GM19035 (cell line): ENCODE results near the gene ZNF576.
"Not testable (repeated sequence)": the region's sequence is repeated elsewhere in the genome, so short reads cannot be mapped to it uniquely, and the experiment has no call there.

Experiments
- ATAC-seq: cut with Tn5 transposase; IDR thresholded peaks from one replicate; pipeline ENCODE4 v1.9.1; 2021; ENCODE audit not compliant: unreplicated experiment

Gene ZNF576

DNA sequence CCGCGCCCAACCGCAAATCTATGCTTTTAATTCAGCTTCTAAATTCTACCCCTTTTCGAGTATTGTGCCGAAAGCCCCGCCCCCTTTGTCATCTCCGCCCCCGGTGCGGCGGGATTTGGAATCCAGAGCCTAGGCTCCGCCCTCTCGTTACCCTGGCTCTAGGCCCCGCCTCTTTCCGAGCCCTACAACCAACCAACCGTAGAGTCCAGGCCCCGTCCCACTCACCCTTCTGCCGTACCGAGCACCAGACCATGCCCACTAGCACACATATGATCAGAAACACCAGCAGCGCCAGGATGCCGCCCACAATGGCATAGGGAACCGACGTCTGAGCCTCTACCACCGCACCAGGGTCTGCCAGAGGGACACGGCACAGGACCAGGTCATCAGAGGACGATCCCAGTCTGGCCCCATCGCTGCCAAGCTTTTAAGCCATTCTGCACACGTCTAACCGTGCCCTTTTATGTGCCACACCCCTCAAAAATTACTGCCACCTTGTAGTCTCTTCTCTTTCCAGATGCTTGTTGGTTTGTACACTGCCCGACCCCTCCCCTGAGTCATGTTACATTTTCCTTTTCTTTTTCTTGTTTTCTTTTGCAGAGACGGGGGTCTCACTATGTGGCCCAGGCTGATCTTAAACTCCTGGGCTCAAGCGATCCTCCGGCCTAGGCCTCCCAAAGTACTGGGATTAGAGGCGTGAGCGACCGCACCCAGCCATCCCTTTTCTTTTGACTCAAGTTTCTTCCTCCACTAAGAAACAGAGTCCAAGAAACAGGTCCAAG lies 27.7 kb downstream of the ZNF576 start:
- ATAC-seq = no peak

DNA sequence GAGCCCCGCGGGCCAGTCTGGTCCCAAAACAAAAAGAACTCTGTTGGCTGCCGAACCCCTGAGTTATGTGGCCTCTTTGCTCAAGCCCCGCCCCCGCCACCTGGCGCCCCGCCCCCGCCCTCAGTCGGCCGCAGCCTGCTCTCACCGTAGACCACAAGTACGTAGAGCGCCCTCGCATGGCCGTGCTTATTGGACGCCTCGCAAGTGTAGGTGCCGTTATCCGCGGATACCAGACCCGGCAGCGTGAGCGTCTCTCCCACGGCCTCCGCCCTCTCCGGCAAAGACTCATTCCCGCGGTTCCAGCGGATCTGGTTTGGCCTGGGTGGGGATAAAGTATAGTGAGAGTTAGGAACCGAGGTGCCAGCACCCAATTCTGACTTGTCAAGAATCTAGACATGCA lies 28.5 kb downstream of the ZNF576 start:
- no peak for ATAC-seq

DNA sequence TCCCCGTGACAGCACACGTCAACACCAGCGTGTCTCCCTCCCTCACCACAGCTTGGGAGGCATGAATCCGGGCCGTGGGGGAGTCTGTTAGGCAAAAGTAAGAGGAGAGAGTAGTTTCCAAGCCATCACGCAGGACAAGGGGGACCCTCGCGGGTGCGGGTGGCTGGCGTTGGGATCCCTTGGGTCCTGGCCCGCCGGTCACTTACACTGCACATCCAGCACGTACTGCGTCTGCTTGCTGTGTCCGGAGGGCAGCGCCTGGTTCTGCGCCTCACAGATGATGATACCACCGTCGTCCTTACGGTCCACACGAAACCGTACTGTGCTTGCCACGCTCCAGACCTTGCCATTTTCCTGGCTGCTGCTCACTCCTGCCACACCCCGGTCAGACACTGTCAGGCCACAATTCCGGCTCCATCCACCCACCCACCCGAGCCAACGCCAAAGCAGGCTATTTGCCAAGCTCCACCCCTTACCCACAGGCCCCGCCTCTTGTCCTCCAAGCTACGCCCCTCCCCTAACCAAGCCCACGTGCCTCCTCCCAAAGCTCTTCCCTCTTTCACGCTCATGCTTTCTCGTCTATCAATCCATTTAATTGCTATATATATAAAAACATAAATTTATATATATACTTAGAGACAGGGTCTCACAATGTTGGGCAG lies 29.7 kb downstream of the ZNF576 start:
- no peak for ATAC-seq

DNA sequence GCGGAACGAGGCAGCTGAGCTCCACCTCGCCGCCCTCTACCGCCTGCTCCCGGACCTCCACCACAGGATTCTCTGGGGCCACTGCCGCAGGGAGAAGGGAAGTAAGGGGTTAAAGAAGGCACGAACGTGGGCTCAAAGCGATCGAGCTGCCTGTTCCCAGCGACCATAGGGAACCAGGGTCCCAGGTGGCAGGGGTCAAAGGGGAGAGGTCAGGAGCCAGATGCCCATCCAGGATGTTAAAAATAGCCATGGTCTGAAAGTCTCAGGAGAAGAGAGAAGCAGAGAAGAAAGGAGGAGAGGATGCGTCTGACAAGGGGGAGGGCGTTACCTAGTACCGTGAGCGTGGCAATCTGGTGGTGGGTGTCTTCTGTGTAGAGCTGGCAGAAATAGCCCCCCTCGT lies 30.4 kb downstream of the ZNF576 start:
- ATAC-seq = no peak

DNA sequence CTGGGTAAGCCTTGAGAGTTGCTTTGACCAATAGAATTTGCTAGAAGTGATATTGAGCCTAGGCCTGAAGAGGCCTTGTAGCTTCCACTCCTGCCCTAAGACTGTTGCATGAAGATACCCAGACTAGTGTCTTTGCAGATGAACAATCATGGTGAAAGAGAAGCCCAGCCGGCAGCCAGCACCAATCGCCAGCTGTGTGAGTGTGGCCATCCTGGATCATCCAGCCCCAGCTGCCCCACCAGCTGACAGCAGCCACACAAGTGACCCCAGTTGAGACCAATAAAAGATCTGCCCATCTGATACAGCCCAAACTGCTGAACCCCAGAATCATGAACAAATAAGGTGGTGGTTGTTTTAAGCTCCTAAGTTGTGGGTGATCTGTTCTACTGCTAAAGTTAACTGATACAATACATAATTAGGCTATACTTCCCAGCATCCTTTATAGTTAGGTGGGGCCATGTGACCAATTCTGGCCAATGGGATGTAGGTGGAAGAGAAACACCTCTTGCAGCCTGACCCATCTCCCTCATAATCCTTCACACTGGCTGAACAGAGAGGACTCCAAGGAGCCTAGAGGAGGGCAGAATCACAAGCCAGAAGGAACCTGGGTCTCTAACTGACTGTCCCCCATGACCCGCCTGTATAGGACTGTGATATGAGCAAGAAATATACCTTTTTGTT lies 32.4 kb downstream of the ZNF576 start:
- ATAC-seq = no peak

DNA sequence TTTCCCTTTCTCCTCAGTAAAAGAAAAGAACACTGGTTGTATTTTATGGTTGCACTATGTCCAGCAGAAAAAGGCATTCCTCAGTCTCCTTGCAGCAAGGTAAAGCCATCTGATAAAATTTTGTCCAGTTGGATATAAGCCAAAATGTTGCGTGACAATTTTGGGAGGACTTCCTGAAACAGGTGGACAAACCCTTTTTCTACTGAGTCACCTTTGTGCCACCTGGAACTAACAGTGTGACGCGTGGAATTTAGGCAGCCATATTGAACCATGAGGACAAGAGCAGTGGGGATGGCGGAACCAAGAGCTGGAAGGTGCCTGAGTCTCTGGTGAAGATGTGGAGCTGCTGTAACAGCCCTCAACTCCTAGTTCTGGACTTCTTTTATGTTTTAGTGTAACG lies 35.1 kb downstream of the ZNF576 start:
- ATAC-seq = no peak

DNA sequence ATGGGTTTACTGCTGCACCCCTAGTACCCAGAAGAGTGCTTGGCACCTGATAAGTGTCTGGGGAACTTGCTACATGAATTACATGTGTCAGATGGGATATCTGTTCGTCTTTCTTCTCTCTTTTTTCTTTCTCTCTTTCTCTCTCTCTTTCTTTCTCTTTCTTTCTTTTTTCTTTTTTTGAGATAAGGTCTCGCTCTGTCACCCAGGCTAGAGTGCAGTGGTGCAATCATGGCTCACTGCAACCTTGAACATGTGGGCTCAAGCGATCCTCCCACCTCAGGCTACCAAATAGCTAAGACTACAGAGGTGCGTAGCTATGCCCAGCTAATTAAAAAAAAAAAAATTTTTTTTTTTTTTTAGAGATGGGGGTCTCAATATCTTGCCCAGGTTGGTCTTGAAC lies 37.1 kb downstream of the ZNF576 start:
- no peak for ATAC-seq

DNA sequence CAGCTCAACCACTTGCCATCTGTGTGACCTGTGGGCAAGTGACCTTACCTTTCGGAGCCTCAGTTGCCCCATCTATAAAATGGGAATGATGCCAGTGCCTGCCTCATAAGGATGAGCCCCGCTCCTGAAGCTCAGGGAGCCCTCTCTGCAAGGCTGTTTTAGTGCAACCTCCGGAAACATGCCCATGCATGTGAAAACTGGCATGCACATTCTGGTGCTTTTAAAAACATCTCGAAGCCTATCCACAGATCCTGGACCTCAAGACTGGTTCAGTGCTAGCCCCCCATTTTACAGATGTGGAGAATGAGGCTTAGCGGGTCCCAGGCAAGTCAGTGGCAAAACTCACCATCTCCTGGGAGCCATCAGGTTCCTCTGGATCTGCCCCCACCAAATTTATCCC lies 37.7 kb downstream of the ZNF576 start:
- ATAC-seq = no peak

DNA sequence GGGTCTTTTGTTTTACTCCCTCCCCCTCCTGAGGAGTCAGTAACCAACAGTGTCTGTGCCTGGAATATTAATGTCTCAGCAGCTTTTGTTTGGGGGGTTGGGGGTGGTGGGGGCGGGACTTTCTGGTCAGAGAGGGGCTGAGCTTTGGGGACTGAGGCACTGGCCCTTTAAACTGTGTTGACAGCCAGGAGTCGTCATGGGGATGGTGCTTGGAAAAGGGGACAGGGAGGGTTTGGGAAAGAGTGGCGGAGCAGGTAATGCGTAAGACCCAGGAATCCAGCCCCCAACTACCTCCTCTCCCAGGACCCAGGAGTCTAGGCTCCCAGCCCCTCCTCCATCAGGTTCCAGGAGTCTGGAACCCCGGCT lies 38.1 kb downstream of the ZNF576 start:
- ATAC-seq = no peak

DNA sequence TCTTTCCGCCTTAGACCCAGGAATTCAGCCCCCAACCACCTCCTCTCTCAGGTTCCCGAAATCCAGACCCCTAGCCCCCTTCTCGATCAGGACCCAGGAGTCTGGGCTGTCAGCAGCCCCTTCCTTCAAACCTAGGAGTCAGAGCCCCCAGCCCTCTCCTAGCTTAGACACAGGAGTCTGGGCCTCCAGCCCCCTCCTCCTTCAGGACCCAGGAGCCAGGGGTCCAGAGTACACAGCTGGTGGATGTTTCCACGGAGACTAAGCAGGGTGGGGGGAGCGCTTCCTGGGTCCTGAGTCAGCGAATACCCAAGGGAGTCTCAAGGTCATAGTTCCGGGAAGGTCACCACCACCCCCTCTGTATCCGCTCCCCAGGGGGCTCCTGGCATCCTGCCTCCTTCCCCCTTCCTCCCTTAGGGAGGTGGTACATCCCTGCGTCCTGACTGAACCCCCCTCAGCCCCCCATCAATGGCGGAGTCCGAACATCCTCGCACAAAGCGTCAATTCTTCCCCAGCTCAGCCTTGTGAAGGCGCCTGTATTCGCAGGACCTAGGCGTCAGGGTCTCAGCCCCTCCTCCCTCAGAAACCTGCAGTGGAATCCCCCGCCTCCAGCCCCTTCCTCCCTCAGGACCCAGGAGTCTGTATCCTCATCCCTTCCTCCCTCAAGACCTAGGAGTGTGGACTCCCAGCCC lies 38.6 kb downstream of the ZNF576 start:
- ATAC-seq = no peak

DNA sequence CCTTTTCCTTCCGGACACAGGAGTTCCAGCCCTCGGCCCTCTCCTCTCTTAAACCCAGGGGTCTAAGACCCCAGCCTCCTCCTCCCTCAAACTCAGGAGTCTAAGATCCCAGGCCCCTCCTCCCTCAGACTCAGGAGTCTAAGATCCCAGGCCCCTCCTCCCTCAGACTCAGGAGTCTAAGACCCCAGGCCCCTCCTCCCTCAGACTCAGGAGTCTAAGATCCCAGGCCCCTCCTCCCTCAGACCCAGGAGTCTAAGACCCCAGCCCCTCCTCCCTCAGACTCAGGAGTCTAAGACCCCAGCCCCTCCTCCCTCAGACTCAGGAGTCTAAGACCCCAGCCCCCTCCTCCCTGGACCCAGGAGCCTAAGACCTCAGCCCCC lies 39.2 kb downstream of the ZNF576 start:
- ATAC-seq = not testable (repeated sequence)

DNA sequence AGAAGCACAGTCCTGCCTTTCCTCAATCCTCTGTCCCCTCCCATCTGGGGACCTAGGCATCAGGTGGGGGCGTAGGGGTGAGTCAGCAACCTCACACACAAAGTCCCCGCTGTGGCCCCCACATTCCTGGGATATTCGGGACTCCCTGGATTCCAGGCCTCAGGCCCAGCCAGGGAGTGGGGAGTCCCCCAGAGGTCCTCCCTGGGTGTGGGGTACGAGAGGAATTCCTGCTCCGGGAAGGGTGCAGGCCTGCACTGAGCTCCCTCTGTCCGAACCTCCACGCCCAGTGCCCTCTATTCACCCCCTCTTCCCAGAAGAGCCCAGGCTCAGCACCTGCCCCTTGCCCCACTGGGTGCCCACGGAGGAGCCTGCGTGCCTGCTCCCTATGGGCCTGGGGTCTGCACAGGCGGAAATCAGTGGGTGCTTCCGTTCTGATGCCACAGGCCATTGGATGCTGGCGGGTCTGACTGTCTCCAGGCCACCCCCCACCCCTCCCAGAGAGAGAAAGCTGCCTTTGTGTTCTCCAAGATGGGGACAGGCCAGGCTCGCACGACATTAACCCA lies 39.8 kb downstream of the ZNF576 start:
- ATAC-seq = no peak

DNA sequence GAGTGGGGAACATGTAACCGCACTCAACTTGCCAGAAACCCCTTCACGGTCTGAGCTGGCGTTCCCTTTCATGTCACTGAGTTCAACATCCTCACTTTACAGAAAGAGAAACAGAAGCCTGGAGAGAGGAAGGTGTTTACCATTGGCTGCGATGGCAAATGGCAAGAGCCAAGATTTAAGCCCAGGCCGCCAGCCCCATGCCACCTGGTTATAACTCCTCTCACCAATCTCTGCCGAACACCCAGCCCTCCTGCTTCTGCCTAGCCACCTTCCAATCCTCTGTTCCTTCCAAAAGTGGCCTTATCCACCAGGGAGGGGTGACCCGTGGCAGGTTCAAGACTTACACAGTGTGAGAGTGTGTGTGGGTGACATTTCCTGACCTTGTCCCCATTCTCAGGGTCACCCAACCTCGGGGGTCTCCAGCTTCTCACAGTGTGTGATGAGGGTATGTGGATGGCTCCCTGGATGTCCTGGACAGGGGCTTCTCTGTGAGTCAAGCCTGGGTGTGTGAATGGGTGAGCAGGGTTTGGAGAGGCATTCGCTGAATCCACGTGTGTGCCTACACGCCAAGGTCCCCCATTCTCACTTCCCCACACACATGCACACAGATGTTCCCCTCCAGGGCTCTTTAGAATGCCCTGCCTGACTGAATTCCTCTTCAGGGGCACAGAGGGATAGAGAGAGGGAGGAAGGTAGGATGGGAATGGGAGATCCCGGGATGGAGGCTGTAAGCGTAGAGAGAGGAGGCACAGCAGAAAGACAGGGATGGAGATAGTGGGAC lies 42.0 kb downstream of the ZNF576 start:
- ATAC-seq = no peak

DNA sequence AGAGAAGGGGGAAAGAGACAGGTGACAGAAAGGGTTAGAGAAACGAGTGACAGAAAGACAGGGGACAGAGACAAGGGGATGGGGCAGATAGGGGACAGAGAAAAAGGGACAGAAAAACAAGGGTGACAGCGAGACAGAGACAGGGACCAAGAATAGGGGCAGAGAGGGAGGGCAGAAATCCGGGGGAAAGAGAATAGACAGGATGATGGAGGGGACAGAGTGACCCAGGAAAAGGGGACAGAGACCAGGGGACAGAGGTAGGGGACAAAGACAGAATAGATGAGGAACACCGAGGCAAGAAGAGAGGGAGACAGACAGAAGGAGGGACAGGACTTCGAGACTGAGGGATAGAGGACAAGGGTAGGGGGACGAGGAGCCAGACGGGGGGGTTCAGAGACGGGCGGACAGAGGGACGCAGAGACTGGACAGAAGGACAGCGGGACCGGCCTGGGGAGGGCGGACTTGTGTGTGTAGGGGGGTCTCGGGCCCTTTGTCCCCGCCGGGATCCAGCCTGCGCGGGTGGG lies 42.7 kb downstream of the ZNF576 start:
- ATAC-seq = no peak

DNA sequence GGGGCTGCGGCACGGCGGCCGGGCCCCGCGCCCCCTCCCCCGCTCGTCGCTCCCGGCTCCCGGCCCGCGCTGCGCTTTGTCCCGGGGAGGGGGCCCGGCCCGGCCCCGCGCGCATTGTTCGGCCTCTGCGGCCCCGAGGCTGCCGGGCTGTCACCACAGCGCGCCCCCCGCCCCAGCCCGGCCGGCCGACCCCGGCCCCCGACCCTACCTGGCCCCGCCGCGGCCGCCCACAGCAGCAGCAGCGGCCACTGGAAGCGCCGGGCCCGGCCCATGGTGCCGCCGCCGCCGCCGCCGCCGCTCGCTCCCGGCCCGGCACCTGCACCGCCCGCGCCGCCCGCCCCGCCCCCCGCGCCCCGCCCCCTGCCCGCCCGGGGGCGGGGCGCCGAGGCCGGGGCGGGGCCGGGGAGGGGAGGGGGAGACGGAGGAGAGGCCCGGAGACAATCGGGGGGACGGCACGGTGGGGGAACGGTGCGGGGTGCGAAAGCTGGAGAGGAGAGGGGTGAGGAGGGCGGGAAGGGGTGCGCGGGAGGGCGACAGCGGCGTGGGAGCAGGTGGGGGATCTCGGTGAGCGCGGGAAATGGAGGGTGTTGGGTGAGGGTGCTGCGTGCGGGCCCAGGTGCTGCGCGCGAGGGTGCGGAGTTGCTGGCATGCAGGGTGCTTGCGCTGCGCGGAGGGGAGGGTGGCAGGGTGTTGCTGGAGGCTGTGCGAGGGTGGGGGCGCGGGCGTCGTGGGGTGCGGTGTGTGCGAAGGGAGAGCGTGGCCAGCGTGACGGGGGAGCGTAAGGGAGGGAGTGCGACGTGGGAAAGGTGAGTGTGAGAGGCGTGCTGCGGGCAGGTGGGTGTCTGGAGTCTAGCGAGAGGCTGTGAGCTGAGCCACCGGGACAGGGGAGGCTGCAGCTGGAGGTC lies 43.4 kb downstream of the ZNF576 start, which contains the start of gene CADM4:
TSS of gene CADM4 (minus strand) at position 332 of the 905 bp plus-strand sequence. CDS start at position 272, 60 bp downstream.
- ATAC-seq = no peak

DNA sequence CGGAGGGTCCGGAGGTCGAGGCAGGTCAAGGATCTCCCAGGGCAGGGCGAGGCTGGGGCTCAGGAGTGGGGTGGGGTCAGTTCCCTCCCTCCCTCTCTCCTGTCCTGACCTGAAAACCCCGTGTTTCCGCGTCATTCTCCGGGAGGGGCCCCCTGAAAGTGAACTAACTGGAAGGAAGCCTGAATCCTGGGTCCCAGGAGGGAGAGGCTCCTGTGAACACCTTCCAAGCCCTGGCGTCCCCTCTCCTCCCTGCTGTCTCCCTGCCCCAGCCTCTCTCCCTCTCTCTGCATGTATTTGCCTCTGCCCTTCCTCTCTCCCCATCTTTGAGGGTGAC lies 44.0 kb downstream of the ZNF576 start:
- ATAC-seq = no peak

DNA sequence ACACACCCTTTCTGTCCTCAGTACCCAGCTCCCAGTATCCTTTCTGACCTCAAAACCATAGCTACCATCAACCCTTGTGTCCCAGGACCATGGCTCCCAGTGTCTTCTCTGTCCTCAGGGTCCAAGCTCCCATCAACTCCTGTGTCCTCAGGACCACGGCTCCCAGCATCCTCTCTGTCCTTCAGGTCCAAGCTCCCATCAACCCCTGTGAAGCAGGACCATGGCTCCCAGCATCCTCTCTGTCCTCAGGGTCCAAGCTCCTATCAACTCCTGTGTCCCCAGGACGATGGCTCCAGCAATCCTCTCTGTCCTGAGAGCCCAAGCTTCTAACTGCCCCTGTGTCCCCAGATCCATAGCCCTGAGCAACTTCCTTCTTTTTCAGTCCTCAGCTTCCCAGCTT lies 44.9 kb downstream of the ZNF576 start:
- ATAC-seq = no peak

DNA sequence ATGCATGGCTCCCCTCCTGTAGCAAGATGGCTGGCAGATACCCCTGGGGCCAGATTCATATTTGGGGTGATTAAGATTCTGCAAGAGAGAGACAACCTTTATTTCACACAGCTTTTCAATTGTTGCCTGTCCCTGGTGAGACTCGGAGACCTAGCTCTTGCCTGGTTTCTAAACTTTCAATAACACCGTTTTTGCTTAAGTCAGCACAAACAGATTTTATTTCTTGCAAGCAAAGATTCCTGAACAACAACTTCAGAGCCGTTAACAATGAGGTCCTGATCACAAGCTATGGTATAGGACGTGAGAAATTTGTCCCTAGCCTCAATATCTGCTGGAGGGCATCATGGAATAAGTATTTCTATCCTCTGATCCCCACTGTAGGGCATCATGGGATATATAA lies 46.1 kb downstream of the ZNF576 start:
- no peak for ATAC-seq

DNA sequence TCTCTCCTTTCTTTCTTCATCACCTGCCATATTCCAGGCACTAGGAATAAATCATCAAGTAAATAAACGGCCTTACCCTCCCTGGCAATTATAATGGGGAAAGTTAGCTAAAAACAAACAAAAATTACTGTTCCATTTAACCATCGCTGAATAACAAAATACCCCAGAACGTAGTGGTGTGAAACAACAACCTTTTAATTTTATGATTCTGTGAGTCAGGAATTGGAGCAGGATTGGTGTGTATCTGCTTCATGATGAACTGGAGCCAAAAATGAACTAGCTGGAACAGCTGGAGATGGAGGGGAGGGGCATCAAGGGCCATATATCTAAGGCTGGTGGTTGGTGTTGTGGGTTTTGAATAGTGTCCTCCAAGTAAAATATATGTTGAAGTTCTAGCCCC lies 46.9 kb downstream of the ZNF576 start:
- ATAC-seq = no peak
